Ishikawa (cell line): ENCODE measurements around the gene LAMC3.

ENCODE experiments used
- CEBPB ChIP-seq: IDR thresholded peaks from 2 replicates; pipeline ENCODE4 v1.6.1; 2012
- CREB1 ChIP-seq: IDR thresholded peaks from 2 replicates; pipeline ENCODE4 v1.6.1; 2012; ENCODE audit warnings: low read depth
- EGR1 ChIP-seq: IDR thresholded peaks from 2 replicates; pipeline ENCODE4 v1.6.1; 2012
- EP300 ChIP-seq: IDR thresholded peaks from 2 replicates; pipeline ENCODE4 v1.6.1; 2012; ENCODE audit warnings: borderline replicate concordance
- FOXM1 ChIP-seq: IDR thresholded peaks from 2 replicates; pipeline ENCODE4 v1.6.1; 2012; ENCODE audit warnings: low read depth, borderline replicate concordance
- MAX ChIP-seq: IDR thresholded peaks from 2 replicates; pipeline ENCODE4 v1.6.1; 2012
- NFIC ChIP-seq: IDR thresholded peaks from 2 replicates; pipeline ENCODE4 v1.6.1; 2012
- RAD21 ChIP-seq: IDR thresholded peaks from 2 replicates; pipeline ENCODE4 v1.6.1; 2012; ENCODE audit warnings: low read depth
- REST ChIP-seq: IDR thresholded peaks from 2 replicates; pipeline ENCODE4 v1.6.1; 2012; ENCODE audit warnings: low read depth, mild to moderate bottlenecking
- TAF1 ChIP-seq: IDR thresholded peaks from 2 replicates; pipeline ENCODE4 v1.6.1; 2012; ENCODE audit warnings: low read depth, mild to moderate bottlenecking
- TCF12 ChIP-seq: IDR thresholded peaks from 2 replicates; pipeline ENCODE4 v1.6.1; 2012; ENCODE audit warnings: low read depth
- TEAD4 ChIP-seq: IDR thresholded peaks from 2 replicates; pipeline ENCODE4 v1.6.1; 2012
- USF1 ChIP-seq: IDR thresholded peaks from 2 replicates; pipeline ENCODE4 v1.6.1; 2012
- YY1 ChIP-seq: IDR thresholded peaks from 2 replicates; pipeline ENCODE4 v1.6.1; 2012; ENCODE audit warnings: low read depth
- ZBTB7A ChIP-seq: IDR thresholded peaks from 2 replicates; pipeline ENCODE4 v1.6.1; 2012; ENCODE audit warnings: low read depth

Gene LAMC3

GRCh38 chr9:130983970-130984369 is 25.0 kb upstream of the LAMC3 start:
- TF ChIP-seq NFIC (no peak), REST (no peak), TEAD4 (no peak), FOXM1 (no peak), ZBTB7A (no peak), MAX (no peak), CEBPB (no peak), CREB1 (no peak), EP300 (no peak), USF1 (no peak), TAF1 (no peak), EGR1 (no peak), TCF12 (no peak), YY1 (no peak), RAD21 (no peak)

- no peak for TF ChIP-seq EP300
- no peak for TF ChIP-seq USF1
- TF ChIP-seq NFIC: no peak
- TF ChIP-seq MAX: no peak
- no peak for TF ChIP-seq REST
- no peak for TF ChIP-seq ZBTB7A
- TF ChIP-seq FOXM1: no peak
- TF ChIP-seq CREB1: no peak
- TF ChIP-seq TEAD4: no peak
- no peak for TF ChIP-seq TCF12
- TF ChIP-seq CEBPB: no peak
- no peak for TF ChIP-seq TAF1
- no peak for TF ChIP-seq YY1
These were observed 24.5 kb upstream of the LAMC3 start for GRCh38 chr9:130984521-130984920.

- TF ChIP-seq ZBTB7A (no peak), EGR1 (no peak), MAX (no peak), CEBPB (no peak), REST (no peak), RAD21 (no peak), TEAD4 (no peak)
These were observed 23.9 kb upstream of the LAMC3 start for GRCh38 chr9:130985029-130985428.

- TF ChIP-seq USF1 (no peak), RAD21 (no peak), EP300 (no peak), ZBTB7A (no peak), FOXM1 (no peak), EGR1 (no peak), CEBPB (no peak), CREB1 (no peak), YY1 (no peak), NFIC (no peak), TEAD4 (no peak), TCF12 (no peak), REST (no peak), MAX (no peak), TAF1 (no peak)
These were observed 23.3 kb upstream of the LAMC3 start for GRCh38 chr9:130985606-130986162.
